Pancreas (tissue), 10 donors: ENCODE results near the gene CFAP157. TPM values are rescaled to one million over a fixed set of nuclear protein-coding genes. Genes with fewer than 3 reads are reported as not detected.

Experiments used
- ATAC-seq, 4 donors: fragments of 200-7000 bp; cut with Tn5 transposase; one replicate each; pipeline versions ENCODE4 v1.8.0 to v1.9.1; 2020; ENCODE audit warnings: mild to moderate bottlenecking in 4 of 4, moderate library complexity in 4 of 4
- DNase-seq, 6 donors: peaks; one replicate each; pipeline ENCODE4 v3.0.0-alpha.2; 2020
- FAIRE-seq: peaks from 2 replicates; lab custom pipeline; 2012; peaks lifted over from hg19 to GRCh38; lab: Jason Lieb, UNC
- H3K27ac ChIP-seq, 4 donors: fragments of 200-600 bp; sonication (generic); 1 replicate in 3 of 4; 2 replicates in 1 of 4; pipeline versions ENCODE4 v1.5.0 to v1.8.0; 2020
- H3K27me3 ChIP-seq, 4 donors: fragments of 200-600 bp; one replicate each; pipeline ENCODE4 v1.8.0; 2021
- H3K36me3 ChIP-seq, 3 donors: fragments of 200-600 bp; sonication (generic) in 1 of 3; one replicate each; pipeline versions ENCODE4 v1.5.0 to v1.8.0; 2020 to 2021
- H3K4me1 ChIP-seq, 3 donors: fragments of 200-600 bp; one replicate each; pipeline ENCODE4 v1.8.0; 2021
- H3K4me3 ChIP-seq, 4 donors: fragments of 200-600 bp; sonication (generic) in 2 of 4; one replicate each; pipeline versions ENCODE4 v1.5.0 to v1.8.0; 2020 to 2021
- H3K9me3 ChIP-seq, 4 donors: fragments of 200-600 bp; one replicate each; pipeline ENCODE4 v1.8.0; 2021
- CTCF ChIP-seq, 4 donors: fragments of 200-600 bp; sonication (generic) in 3 of 4; IDR thresholded peaks; one replicate each; pipeline versions ENCODE4 v1.5.0 to v1.8.0; 2021; ENCODE audit warnings: antibody characterized with exemption in 4 of 4
- WGBS, 2 donors: extraction: QIAGEN DNeasy Blood & Tissue Kit; methylation state at CpG; one replicate each; pipeline ENCODE4 v1.1.7; 2013; 5-methylcytosine and 5-hydroxymethylcytosine counted together
- intact Hi-C, 3 donors: fragments of 100-400 bp; cut with DNase I; formaldehyde crosslinking; loops; one replicate each; pipeline versions ENCODE4 v1.11.1 to v1.14.2; 2022
- polyA plus RNA-seq, 2 donors: library from polyadenylated mRNA; stranded (reverse); fragments of 200-250 nt; gene quantifications; one replicate each; pipeline ENCODE4 v1.2.3, GENCODE V29; 2013
- total RNA-seq, 6 donors: library from RNA; stranded (reverse); fragmentation: NEBNext Ultra II Directional in 4 of 6; extraction: Animal tissue kit (Norgen Biotek cat#: 25700) in 4 of 6; gene quantifications; one replicate each; pipeline versions ENCODE4 v1.2.1 to v1.2.4, GENCODE V29; 2021 to 2023
- donor health status: healthy with polysubstance abuse.
- donor health status: DM: no; HTN: no; CAD: no; lungs with moderate emphysema.
- donor health status: DM: no; HTN: no; CAD: no.
- donor health status: control.
- donor health status: control.
- donor health status: Bipolar disorder and iron deficiency.
- donor health status: DM: yes; HTN: yes; CAD: no.
- donor health status: DM: no; HTN: no; CAD: no.
- donor health status: DM: no; HTN: no; CAD: no.
- donor health status: DM: yes; HTN: yes; CAD: no.

Gene CFAP157
- total and polyA plus RNA-seq, 8 donors, result 0.12 to 2.1 (median 0.23) TPM; not detected in 1

GRCh38 chr9:127664678-127665507 is 41.9 kb upstream of the CFAP157 start:
- ATAC-seq (peak in 2 of 4 donors; percentile 20 to 59), DNase-seq (no peak), FAIRE-seq (no peak)
- Histone ChIP-seq H3K27ac (no peak overlapping the region), H3K36me3 (peaks cover 0 to 45% (median 6%) of the 10 kb centered on the region in 3 donors), H3K9me3 (no peaks in the 10 kb centered on the region), H3K4me3 (no peak overlapping the region), H3K27me3 (no peaks in the 10 kb centered on the region), H3K4me1 (no peaks in the 10 kb centered on the region)
- no peak for TF ChIP-seq CTCF (IDR thresholded peaks at IDR 0.05)
- intact Hi-C loops, result no loop called here
- WGBS, 2 donors, result 85 to 88% methylated on average over 10 of the region's 10 CpGs

- no peaks in the 10 kb centered on the region for H3K4me1 ChIP-seq
- no peaks in the 10 kb centered on the region for H3K27me3 ChIP-seq
- no peak overlapping the region for H3K27ac ChIP-seq
- DNase-seq, result no peak
- H3K9me3 ChIP-seq, result no peaks in the 10 kb centered on the region
- intact Hi-C loops, result no loop called here
- H3K36me3 ChIP-seq, result peaks cover 0 to 49% (median 6%) of the 10 kb centered on the region in 3 donors
- FAIRE-seq, result no peak
- WGBS, 2 donors, result 70 to 89% methylated on average over 3 of the region's 3 CpGs
- TF ChIP-seq CTCF (IDR thresholded peaks at IDR 0.05), result no peak
- no peak overlapping the region for H3K4me3 ChIP-seq
- ATAC-seq, result no peak
Observed at GRCh38 chr9:127667127-127667844, 39.5 kb upstream of the CFAP157 start.

GRCh38 chr9:127667906-127668305 is 38.9 kb upstream of the CFAP157 start:
- intact Hi-C loops, result no loop called here
- no peak for FAIRE-seq
- WGBS, 2 donors, result 91 to 93% methylated on average over 18 of the region's 18 CpGs

GRCh38 chr9:127673234-127673633 is 33.6 kb upstream of the CFAP157 start:
- no peak for DNase-seq
- H3K27me3 ChIP-seq, result no peaks in the 10 kb centered on the region
- no peak for FAIRE-seq
- no peak overlapping the region for H3K27ac ChIP-seq
- H3K9me3 ChIP-seq, result no peaks in the 10 kb centered on the region
- H3K36me3 ChIP-seq, result peaks cover 0 to 30% (median 0%) of the 10 kb centered on the region in 3 donors
- ATAC-seq, result no peak
- WGBS, 2 donors, result 82 to 87% methylated on average over 7 of the region's 7 CpGs
- TF ChIP-seq CTCF (IDR thresholded peaks at IDR 0.05), result no peak
- intact Hi-C loops, result no loop called here
- no peak overlapping the region for H3K4me3 ChIP-seq
- no peaks in the 10 kb centered on the region for H3K4me1 ChIP-seq

More at GRCh38 chr9:127667906-127668305, 38.9 kb upstream of the CFAP157 start:
- no peak overlapping the region for H3K27ac ChIP-seq
- H3K9me3 ChIP-seq, result no peaks in the 10 kb centered on the region
- TF ChIP-seq CTCF (IDR thresholded peaks at IDR 0.05), result no peak
- no peaks in the 10 kb centered on the region for H3K4me1 ChIP-seq
- H3K27me3 ChIP-seq, result no peaks in the 10 kb centered on the region
- ATAC-seq (no peak), DNase-seq (no peak)
- H3K36me3 ChIP-seq, result peaks cover 0 to 50% (median 6%) of the 10 kb centered on the region in 3 donors
- no peak overlapping the region for H3K4me3 ChIP-seq
